H1 (cell line): ENCODE results near the gene RAB3B. TPM values are rescaled to one million over a fixed set of nuclear protein-coding genes. Genes with fewer than 3 reads are reported as not detected.
A peak's percentile ranks its signal among the peaks of the same experiment; 100 is the strongest.

Source experiments
- CTCF ChIA-PET: fragments of 300-600 bp; sonication (Branson Sonifier 250); formaldehyde crosslinking; loops from one replicate; lab custom pipeline; 2021; ENCODE audit not compliant: partially characterized antibody; lab: Charles Lee
- POLR2A ChIA-PET: fragments of 300-600 bp; sonication (Branson Sonifier 250); formaldehyde crosslinking; loops from one replicate; lab custom pipeline; 2021; ENCODE audit warnings: inconsistent platforms; ENCODE audit not compliant: partially characterized antibody; lab: Charles Lee
- DNase-seq, 2 experiments: peaks; one replicate each; pipeline versions ENCODE4 v3.0.0 to v3.0.0-alpha.2; 2010 to 2022; ENCODE audit warnings: low spot score in 2 of 2, low read depth in 1 of 2, mixed read lengths in 1 of 2
- FAIRE-seq: peaks from 2 replicates; lab custom pipeline; 2011; peaks lifted over from hg19 to GRCh38; lab: Jason Lieb, UNC
- H2AFZ ChIP-seq: 2 replicates; pipeline ENCODE4 v1.8.1; 2012; ENCODE audit warnings: low read length, inconsistent platforms
- H2AK5ac ChIP-seq: 2 replicates; pipeline ENCODE4 v1.6.1; 2013; ENCODE audit warnings: low read depth, low read length
- H2BK120ac ChIP-seq: replicated peaks from 2 replicates; pipeline ENCODE3; 2013; ENCODE audit warnings: low read depth, low read length, inconsistent platforms
- H2BK12ac ChIP-seq: 2 replicates; pipeline ENCODE4 v1.6.1; 2013; ENCODE audit warnings: low read depth, low read length
- H2BK15ac ChIP-seq: 2 replicates; pipeline ENCODE4 v1.6.1; 2013; ENCODE audit warnings: low read length
- H2BK20ac ChIP-seq: 2 replicates; pipeline ENCODE4 v1.6.1; 2013; ENCODE audit warnings: low read length
- H2BK5ac ChIP-seq: 2 replicates; pipeline ENCODE4 v1.6.1; 2013; ENCODE audit warnings: low read depth, low read length
- H3K14ac ChIP-seq: 2 replicates; pipeline ENCODE4 v1.6.1; 2013; ENCODE audit warnings: inconsistent platforms; ENCODE audit not compliant: insufficient read length
- H3K18ac ChIP-seq: 2 replicates; pipeline ENCODE4 v1.6.1; 2013; ENCODE audit warnings: low read length; ENCODE audit errors: extremely low read depth
- H3K23ac ChIP-seq: 2 replicates; pipeline ENCODE4 v1.6.1; 2013; ENCODE audit warnings: inconsistent platforms; ENCODE audit not compliant: insufficient read length
- H3K23me2 ChIP-seq: 2 replicates; pipeline ENCODE4 v1.6.1; 2013; ENCODE audit warnings: low read depth, low read length
- H3K27ac ChIP-seq: 2 replicates; pipeline ENCODE4 v1.6.1; 2011; ENCODE audit warnings: low read depth, low read length, inconsistent platforms
- H3K27me3 ChIP-seq, 4 experiments: replicated peaks in 1 of 4; 1 replicate in 1 of 4; 2 replicates in 3 of 4; pipeline versions ENCODE4 v1.6.1 to v1.8.1; 2011 to 2013; ENCODE audit warnings: low read length in 3 of 4, mild to moderate bottlenecking in 3 of 4, inconsistent platforms in 2 of 4, mixed read lengths in 2 of 4, moderate library complexity in 1 of 4; ENCODE audit not compliant: control insufficient read depth in 3 of 4, insufficient read depth in 3 of 4; ENCODE audit errors: extremely low read depth in 1 of 4
- H3K36me3 ChIP-seq, 4 experiments: 2 replicates each; pipeline versions ENCODE4 v1.6.1 to v1.8.1; 2011 to 2013; ENCODE audit warnings: mild to moderate bottlenecking in 4 of 4, low read length in 3 of 4, moderate library complexity in 2 of 4, control low read depth in 1 of 4, inconsistent platforms in 1 of 4; ENCODE audit not compliant: insufficient read depth in 4 of 4, control insufficient read depth in 2 of 4
- H3K4ac ChIP-seq: replicated peaks from 2 replicates; pipeline ENCODE3; 2013; ENCODE audit warnings: low read length, low read depth, mixed read lengths, inconsistent platforms; ENCODE audit not compliant: insufficient read length
- H3K4me1 ChIP-seq, 4 experiments: replicated peaks in 1 of 4; 1 replicate in 1 of 4; 2 replicates in 3 of 4; pipeline versions ENCODE4 v1.6.1 to v1.8.1; 2011 to 2013; ENCODE audit warnings: low read length in 3 of 4, inconsistent platforms in 2 of 4, mixed read lengths in 1 of 4; ENCODE audit not compliant: insufficient read depth in 4 of 4, control insufficient read depth in 3 of 4
- H3K4me2 ChIP-seq, 2 experiments: 2 replicates each; pipeline versions ENCODE4 v1.6.1 to v1.8.1; 2011 to 2013; ENCODE audit warnings: low read depth in 2 of 2, low read length in 2 of 2, control low read depth in 1 of 2, inconsistent platforms in 1 of 2, mild to moderate bottlenecking in 1 of 2; ENCODE audit not compliant: insufficient read depth in 1 of 2
- H3K4me3 ChIP-seq, 4 experiments: fragments of 200-600, 300-600 bp in 1 of 4; sonication (generic), shearing (Covaris generic), sonication (Bioruptor Twin) in 1 of 4; 2 replicates each; pipeline versions ENCODE4 v1.5.1 to v1.8.1; 2011 to 2016; ENCODE audit warnings: low read length in 4 of 4, low read depth in 3 of 4, control low read depth in 2 of 4, inconsistent platforms in 2 of 4, mild to moderate bottlenecking in 2 of 4, mixed read lengths in 1 of 4, moderate library complexity in 1 of 4; ENCODE audit not compliant: insufficient read depth in 2 of 4; ENCODE audit errors: extremely low read depth in 1 of 4
- H3K56ac ChIP-seq: replicated peaks from 2 replicates; pipeline ENCODE3; 2013; ENCODE audit warnings: low read depth, mild to moderate bottlenecking, mixed read lengths, low read length, inconsistent platforms; ENCODE audit not compliant: insufficient read length
- H3K79me1 ChIP-seq: 2 replicates; pipeline ENCODE4 v1.6.1; 2013; ENCODE audit warnings: low read depth, low read length, control low read depth
- H3K79me2 ChIP-seq, 2 experiments: 2 replicates each; pipeline versions ENCODE4 v1.6.1 to v1.8.1; 2012 to 2013; ENCODE audit warnings: low read length in 2 of 2, mild to moderate bottlenecking in 2 of 2, inconsistent platforms in 1 of 2; ENCODE audit not compliant: insufficient read depth in 2 of 2, control insufficient read depth in 1 of 2
- H3K9ac ChIP-seq, 4 experiments: replicated peaks in 1 of 4; 1 replicate in 1 of 4; 2 replicates in 3 of 4; pipeline versions ENCODE4 v1.6.1 to v1.8.1; 2011 to 2013; ENCODE audit warnings: low read depth in 3 of 4, low read length in 3 of 4, control low read depth in 2 of 4, mild to moderate bottlenecking in 2 of 4, moderate library complexity in 2 of 4, inconsistent platforms in 1 of 4; ENCODE audit errors: extremely low read depth in 1 of 4
- H3K9me3 ChIP-seq, 2 experiments: 2 replicates each; pipeline versions ENCODE4 v1.6.1 to v1.8.1; 2012 to 2013; ENCODE audit warnings: mild to moderate bottlenecking in 2 of 2, moderate library complexity in 2 of 2, control low read depth in 1 of 2, inconsistent platforms in 1 of 2, low read depth in 1 of 2, low read length in 1 of 2, mixed read lengths in 1 of 2; ENCODE audit not compliant: insufficient read depth in 2 of 2
- H4K20me1 ChIP-seq, 2 experiments: replicated peaks in 1 of 2; 2 replicates each; pipeline versions ENCODE3 to v1.8.1; 2011 to 2013; ENCODE audit warnings: inconsistent platforms in 2 of 2, low read length in 2 of 2, mild to moderate bottlenecking in 1 of 2; ENCODE audit not compliant: insufficient read depth in 2 of 2, control insufficient read depth in 1 of 2
- H4K5ac ChIP-seq: 2 replicates; pipeline ENCODE4 v1.6.1; 2013; ENCODE audit warnings: low read length, low read depth, mixed read lengths, inconsistent platforms; ENCODE audit not compliant: insufficient read length
- H4K8ac ChIP-seq: 2 replicates; pipeline ENCODE4 v1.8.0; 2013; ENCODE audit warnings: mild to moderate bottlenecking, moderate library complexity, low read length, inconsistent platforms; ENCODE audit not compliant: insufficient read depth; ENCODE audit errors: extremely low read depth
- H4K91ac ChIP-seq: replicated peaks from 2 replicates; pipeline ENCODE3; 2013; ENCODE audit warnings: low read length, mixed read lengths, inconsistent platforms; ENCODE audit not compliant: insufficient read length
- CEBPB ChIP-seq: IDR thresholded peaks from 2 replicates; pipeline ENCODE4 v1.6.1; 2012; ENCODE audit warnings: low read depth, low read length
- FOSL1 ChIP-seq: IDR thresholded peaks from 2 replicates; pipeline ENCODE4 v1.6.1; 2011; ENCODE audit warnings: mild to moderate bottlenecking, low read depth, low read length, moderate library complexity; ENCODE audit not compliant: insufficient read depth
- HDAC6 ChIP-seq: IDR thresholded peaks from one replicate; pipeline ENCODE4 v1.7.1; 2012; ENCODE audit warnings: low read depth, mild to moderate bottlenecking, inconsistent platforms, low read length, moderate library complexity
- SIN3A ChIP-seq, 2 experiments: IDR thresholded peaks in 1 of 2; conservative IDR thresholded peaks in 1 of 2; 2 replicates each; pipeline ENCODE4 v1.6.1; 2011 to 2012; ENCODE audit warnings: low read length in 2 of 2, improper control_type of control experiment in 1 of 2, low read depth in 1 of 2, mild to moderate bottlenecking in 1 of 2
- SP4 ChIP-seq: IDR thresholded peaks from 2 replicates; pipeline ENCODE4 v1.6.1; 2012; ENCODE audit warnings: low read length, inconsistent platforms
- WGBS, 2 experiments: shearing (Covaris generic) in 1 of 2; methylation state at CpG; one replicate each; pipeline versions ENCODE4 v1.1.6 to v1.1.7; 2013 to 2015; ENCODE audit warnings: low lambda C conversion rate in 2 of 2, mixed read lengths in 2 of 2, inconsistent platforms in 1 of 2, low coverage in 1 of 2, missing lambda C conversion rate in 1 of 2; ENCODE audit not compliant: insufficient replicate concordance in 2 of 2, insufficient coverage in 1 of 2, insufficient read length in 1 of 2; ENCODE audit errors: extremely low coverage in 1 of 2, missing lambda C conversion rate in 1 of 2; 5-methylcytosine and 5-hydroxymethylcytosine counted together
- polyA plus RNA-seq, 7 experiments: library from polyadenylated mRNA; depleted of rRNA in 3 of 7; stranded (reverse) in 5 of 7; unstranded in 2 of 7; fragments of >200 nt in 5 of 7; fragments of 200-250 nt in 2 of 7; gene quantifications; 1 replicate in 5 of 7; 2 replicates in 1 of 7; 4 replicates in 1 of 7; pipeline versions ENCODE4 v1.2.1 to v1.2.3, GENCODE V29; 2011 to 2013; ENCODE audit warnings: missing spikeins in 2 of 7, mixed read lengths in 2 of 7
- total RNA-seq: library from RNA; stranded (reverse); fragmentation: NEBNext Ultra II Directional; extraction: Animal tissue kit (Norgen Biotek cat#: 25700); gene quantifications from 2 replicates; pipeline ENCODE4 v1.2.1, GENCODE V29; 2021

The RAB3B gene
- total and polyA plus RNA-seq, 2 of the 8 experiments (the other 6 are each of a cell fraction or from before 2014, with no cell fraction given) = 12.5 to 36.8 TPM

DNA sequence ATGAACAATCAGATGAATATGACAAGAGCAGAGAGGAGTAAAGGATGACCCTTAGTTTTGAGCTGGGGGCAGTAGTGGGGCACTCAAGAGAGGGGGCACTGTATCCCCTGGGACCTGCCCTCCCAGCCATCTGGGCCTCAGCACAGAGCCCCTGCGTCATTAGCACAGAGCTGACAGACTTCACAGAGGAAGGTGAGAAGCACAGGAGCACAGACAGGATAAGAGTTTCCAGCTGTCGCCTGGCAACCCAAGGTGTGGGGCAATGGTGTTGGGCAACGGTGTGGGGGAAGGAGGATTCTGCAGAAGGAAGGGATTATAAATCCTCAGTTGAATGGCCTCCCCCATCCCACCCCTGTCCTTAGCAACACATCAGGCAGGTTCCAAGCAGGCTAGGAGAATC lies 30.2 kb downstream of the RAB3B start:
- Histone ChIP-seq H3K23ac (no peak overlapping the region), H2BK15ac (no peak overlapping the region), H3K27me3 (no peaks in the 10 kb centered on the region), H4K20me1 (no peaks in the 10 kb centered on the region), H4K8ac (no peak overlapping the region), H3K18ac (no peak overlapping the region), H3K23me2 (no peaks in the 10 kb centered on the region), H3K4me3 (no peak overlapping the region), H3K4me1 (peaks cover 7 to 23% (median 14%) of the 10 kb centered on the region in 4 experiments; a peak in 6 of 7 replicates), H3K4me2 (no peak overlapping the region), H3K4ac (no peak overlapping the region), H3K36me3 (peaks cover 0 to 16% (median 2%) of the 10 kb centered on the region in 4 experiments; a peak in 4 of 8 replicates), H3K79me2 (peaks cover 0 to 9% of the 10 kb centered on the region in 2 experiments; a peak in 1 of 4 replicates), H3K9me3 (no peaks in the 10 kb centered on the region), H4K91ac (no peak overlapping the region), H3K9ac (no peak overlapping the region), H3K27ac (no peak overlapping the region), H2AK5ac (no peak overlapping the region), H2BK120ac (no peak overlapping the region), H2AFZ (no peak overlapping the region), H2BK5ac (no peak overlapping the region; the same call in 1 of the 2 replicates), H2BK12ac (no peak overlapping the region), H3K56ac (no peak overlapping the region), H3K14ac (no peak overlapping the region), H3K79me1 (no peaks in the 10 kb centered on the region; the same call in 1 of the 2 replicates), H2BK20ac (no peak overlapping the region), H4K5ac (no peak overlapping the region)
- DNase-seq = no peak
- POLR2A ChIA-PET = interaction anchor here (0.9 to 1.1 kb wide), 3 partner anchors 9 to 82 kb away, joined by 3 read pairs; partner anchors contain the start of gene NRDC
- CTCF ChIA-PET = interaction anchor here (1.1 to 1.8 kb wide), 5 partner anchors 15 to 64 kb away, joined by 3 to 6 read pairs (median 4); no protein-coding TSS in a partner anchor
- no peak for FAIRE-seq
- WGBS, 2 experiments = 87% methylated on average over 3 of the region's 3 CpGs; no CpG with 5 or more reads in 1 of the 2 experiments
- TF ChIP-seq FOSL1 (no peak), SIN3A (conservative IDR thresholded peaks at IDR 0.05 in 1 of 2, IDR thresholded peaks at IDR 0.05 in 1 of 2; ENCODE audit: low read depth in 1 of 2, low read length in 2 of 2) (no peak), SP4 (no peak), CEBPB (peak; percentile 59), HDAC6 (no peak)
